ENCODE measurements around the gene ITM2C.

DNA sequence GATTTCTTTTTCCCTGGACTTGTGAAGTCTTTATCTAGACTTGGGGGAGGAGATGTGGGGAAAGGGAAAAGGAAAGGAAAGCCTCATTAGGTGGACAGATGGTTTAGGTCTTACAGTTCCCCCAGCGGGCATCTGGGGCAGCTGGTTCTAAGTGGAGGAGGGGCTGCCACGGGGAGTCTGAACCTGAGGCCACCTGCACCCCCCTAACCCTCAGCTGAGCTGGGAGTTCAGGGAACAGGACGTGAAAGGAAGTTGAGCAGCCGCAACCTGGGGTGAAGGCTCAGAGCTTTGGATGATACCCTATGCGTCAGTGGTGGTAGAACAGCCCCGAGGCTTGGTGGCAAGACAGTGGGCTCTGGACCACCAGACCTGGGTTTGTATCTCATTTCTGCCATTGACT, 26.8 kb downstream of the ITM2C start:
- TF ChIP-seq POLR2A (IDR thresholded peaks at IDR 0.05; ENCODE audit: low read depth, low read length) (no peak), POLR2AphosphoS5 (IDR thresholded peaks at IDR 0.05; ENCODE audit: low read depth, low read length) (no peak), TAF1 (IDR thresholded peaks at IDR 0.05; ENCODE audit: borderline replicate concordance, low read depth, low read length) (no peak)
